HG03045 (cell line): ENCODE measurements around the gene VPS35L.
"Not testable (repeated sequence)": the region's sequence is repeated elsewhere in the genome, so short reads cannot be mapped to it uniquely, and the experiment has no call there.

Source experiments
- ATAC-seq: cut with Tn5 transposase; IDR thresholded peaks from one replicate; pipeline ENCODE4 v1.9.1; 2021; ENCODE audit warnings: mild to moderate bottlenecking, moderate library complexity; ENCODE audit not compliant: unreplicated experiment

Gene VPS35L

GRCh38 chr16:19642501-19642900, 87.0 kb downstream of the VPS35L start:
- no peak for ATAC-seq

GRCh38 chr16:19644877-19645276, 89.4 kb downstream of the VPS35L start:
- ATAC-seq = no peak

GRCh38 chr16:19645557-19645981, 90.1 kb downstream of the VPS35L start:
- no peak for ATAC-seq

GRCh38 chr16:19649980-19650379, 94.5 kb downstream of the VPS35L start:
- no peak for ATAC-seq

- no peak for ATAC-seq
These were observed 98.6 kb downstream of the VPS35L start for GRCh38 chr16:19654147-19654546.

- no peak for ATAC-seq
These were observed 99.8 kb downstream of the VPS35L start for GRCh38 chr16:19655242-19655777.

- ATAC-seq = no peak
These were observed 102.3 kb downstream of the VPS35L start for GRCh38 chr16:19657831-19658230.

- ATAC-seq = no peak
These were observed 104.1 kb downstream of the VPS35L start for GRCh38 chr16:19659554-19659953.

GRCh38 chr16:19660432-19660831, 104.9 kb downstream of the VPS35L start:
- ATAC-seq = no peak

GRCh38 chr16:19662351-19662750, 106.8 kb downstream of the VPS35L start:
- no peak for ATAC-seq

GRCh38 chr16:19664166-19664565, 108.7 kb downstream of the VPS35L start:
- no peak for ATAC-seq

- not testable (repeated sequence) for ATAC-seq
These were observed 109.8 kb downstream of the VPS35L start for GRCh38 chr16:19665313-19665712.

GRCh38 chr16:19666477-19666876, 111.0 kb downstream of the VPS35L start:
- no peak for ATAC-seq

- no peak for ATAC-seq
These were observed 116.9 kb downstream of the VPS35L start for GRCh38 chr16:19672378-19672777.

- no peak for ATAC-seq
These were observed 119.0 kb downstream of the VPS35L start for GRCh38 chr16:19674485-19674884.

GRCh38 chr16:19677402-19677801, 121.9 kb downstream of the VPS35L start:
- no peak for ATAC-seq

GRCh38 chr16:19678804-19679203, 123.3 kb downstream of the VPS35L start:
- ATAC-seq = no peak

- ATAC-seq = not testable (repeated sequence)
These were observed 123.8 kb downstream of the VPS35L start for GRCh38 chr16:19679281-19679680.

GRCh38 chr16:19680881-19681340, 125.4 kb downstream of the VPS35L start:
- ATAC-seq = no peak

- ATAC-seq = no peak
These were observed 126.1 kb downstream of the VPS35L start for GRCh38 chr16:19681637-19682036.

- ATAC-seq = no peak
These were observed 128.1 kb downstream of the VPS35L start for GRCh38 chr16:19683453-19684236.

- no peak for ATAC-seq
These were observed 129.7 kb downstream of the VPS35L start for GRCh38 chr16:19685176-19685575.
